HG02588 (cell line): ENCODE results near the gene MBNL2.

Source experiments
- ATAC-seq: cut with Tn5 transposase; IDR thresholded peaks from one replicate; pipeline ENCODE4 v1.9.1; 2021; ENCODE audit warnings: mild to moderate bottlenecking, moderate library complexity; ENCODE audit not compliant: unreplicated experiment

Gene MBNL2, protein sequence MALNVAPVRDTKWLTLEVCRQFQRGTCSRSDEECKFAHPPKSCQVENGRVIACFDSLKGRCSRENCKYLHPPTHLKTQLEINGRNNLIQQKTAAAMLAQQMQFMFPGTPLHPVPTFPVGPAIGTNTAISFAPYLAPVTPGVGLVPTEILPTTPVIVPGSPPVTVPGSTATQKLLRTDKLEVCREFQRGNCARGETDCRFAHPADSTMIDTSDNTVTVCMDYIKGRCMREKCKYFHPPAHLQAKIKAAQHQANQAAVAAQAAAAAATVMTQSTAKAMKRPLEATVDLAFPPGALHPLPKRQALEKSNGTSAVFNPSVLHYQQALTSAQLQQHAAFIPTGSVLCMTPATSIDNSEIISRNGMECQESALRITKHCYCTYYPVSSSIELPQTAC

DNA sequence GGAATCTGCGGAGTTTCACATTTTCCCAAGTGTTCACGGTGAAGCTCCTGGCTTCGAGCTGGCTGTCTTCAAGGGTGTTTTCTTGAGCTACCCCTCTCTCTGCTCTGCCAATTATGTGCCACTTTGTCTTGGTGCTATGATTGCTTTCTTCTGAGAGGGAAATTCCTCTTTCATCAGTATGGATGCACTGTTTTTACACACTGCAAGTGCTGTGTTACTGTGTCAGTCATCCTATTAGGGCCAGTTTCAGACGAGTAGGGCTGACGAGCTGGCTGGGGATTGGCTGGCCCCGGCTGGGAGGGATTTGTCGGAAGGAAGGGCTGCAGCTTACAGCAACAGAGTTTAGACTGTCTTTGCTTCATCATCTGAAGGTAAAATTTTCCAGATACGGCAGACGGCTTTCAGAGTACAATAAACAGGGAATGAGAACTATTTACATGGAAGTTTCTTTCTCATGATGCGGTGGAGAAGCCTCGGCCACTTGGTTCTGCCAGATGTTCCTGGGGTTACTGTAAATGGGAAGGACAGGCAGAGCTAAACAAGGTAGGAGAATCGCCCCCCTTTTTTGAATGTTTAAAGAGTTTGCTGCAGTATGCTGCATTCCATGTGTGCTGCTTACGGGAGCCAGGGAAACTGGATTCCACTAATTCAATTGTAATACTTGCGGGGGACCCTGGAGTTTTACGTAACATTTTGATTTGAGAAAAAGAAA is at the start of gene MBNL2:
TSS of gene MBNL2 (plus strand) at position 345 of the 712 bp plus-strand sequence. CDS start 53,903 bp downstream, outside the sequence.
- ATAC-seq: peak; percentile 97

DNA sequence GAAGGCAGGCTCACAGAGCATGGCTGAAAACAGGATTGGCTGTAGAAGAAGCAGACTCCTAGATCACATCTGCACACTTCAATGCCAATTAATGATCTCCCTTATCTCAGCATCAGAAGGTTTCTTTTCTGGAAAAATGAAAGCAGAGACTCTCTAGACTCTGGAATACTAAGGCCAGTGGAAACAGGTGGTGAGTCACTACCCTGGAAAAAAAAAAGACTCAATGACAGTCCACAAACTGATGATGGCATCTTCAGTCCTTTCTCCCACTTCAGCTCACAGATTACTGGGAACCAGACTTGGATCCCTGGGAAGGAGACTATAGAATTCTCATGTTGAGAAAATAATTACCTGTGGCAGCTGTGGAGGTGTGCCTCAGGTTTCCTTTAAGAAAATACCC is 47.5 kb upstream of the MBNL2 start:
- ATAC-seq: no peak

DNA sequence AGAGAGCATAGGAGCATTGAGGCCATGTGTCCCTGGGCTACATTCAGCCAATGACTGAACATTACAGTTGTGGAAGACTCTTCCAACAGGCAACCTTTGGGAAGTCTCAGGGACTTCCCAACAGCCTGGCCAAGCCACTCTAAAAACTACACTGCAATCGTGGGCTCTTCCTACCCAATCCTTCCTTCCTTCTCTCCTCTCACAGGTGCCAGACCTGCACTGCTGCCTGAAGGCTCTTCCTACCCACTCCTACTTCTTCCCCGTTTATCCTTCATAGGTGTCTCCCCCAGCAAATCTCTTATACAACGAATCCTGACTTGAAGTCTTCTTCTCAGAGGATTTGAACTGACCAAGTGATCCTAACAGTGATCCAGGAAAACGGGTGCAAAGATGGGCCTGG is 47.1 kb upstream of the MBNL2 start:
- no peak for ATAC-seq

DNA sequence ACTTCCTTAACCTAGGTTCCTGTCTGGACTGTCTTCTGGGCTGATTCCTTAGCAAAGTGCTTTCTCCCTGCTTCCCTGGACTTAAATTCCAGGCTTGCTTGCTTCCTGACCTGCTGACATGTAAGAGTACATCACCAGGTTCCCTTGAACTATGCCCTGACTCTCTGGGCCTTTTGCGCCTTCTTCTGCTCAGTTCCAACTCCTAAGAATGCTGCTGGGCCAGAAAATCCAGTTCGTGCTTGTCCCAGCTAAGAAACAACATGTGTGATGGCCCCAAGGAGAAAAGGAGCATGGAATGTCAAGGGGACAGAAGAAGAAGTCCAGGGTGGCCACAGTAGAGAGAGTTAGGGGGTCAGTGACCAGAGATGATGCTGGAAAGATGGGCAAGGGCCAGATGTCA is 42.6 kb upstream of the MBNL2 start:
- ATAC-seq: no peak

DNA sequence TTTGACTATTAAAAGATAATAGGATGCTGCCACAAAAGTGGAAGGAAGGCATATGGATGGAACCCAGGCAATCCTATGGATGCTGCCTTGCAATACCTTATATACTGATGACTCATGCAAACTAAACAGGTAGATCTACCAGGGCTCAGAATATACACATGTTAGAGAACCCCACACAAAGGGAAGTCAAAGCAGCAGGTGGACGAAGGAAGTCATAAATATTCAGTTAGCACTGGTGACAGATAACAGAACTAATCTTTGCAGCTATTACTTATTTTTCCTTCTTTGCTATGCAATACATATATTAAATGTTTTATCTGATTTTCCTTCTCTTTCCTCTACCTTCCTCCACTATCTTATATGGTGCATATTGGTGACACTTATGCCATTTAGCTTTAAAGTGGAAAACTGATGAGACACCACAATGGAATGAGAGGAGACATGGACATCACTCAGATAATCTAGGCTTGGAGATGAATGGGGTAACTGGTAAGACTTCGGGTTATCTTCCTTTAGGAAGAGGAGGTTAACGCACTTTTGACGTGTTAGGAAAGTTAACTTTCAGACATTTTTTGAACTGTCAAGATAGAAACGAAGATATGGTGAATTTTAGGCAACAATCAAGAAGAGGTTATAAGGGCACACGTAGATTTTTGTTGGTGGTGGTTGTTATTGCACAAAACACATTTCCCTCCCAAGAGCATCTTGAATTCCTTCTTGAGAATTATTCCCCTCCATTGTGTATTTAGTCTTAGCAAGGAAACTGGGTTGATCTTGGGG is 39.8 kb upstream of the MBNL2 start:
- ATAC-seq: no peak

DNA sequence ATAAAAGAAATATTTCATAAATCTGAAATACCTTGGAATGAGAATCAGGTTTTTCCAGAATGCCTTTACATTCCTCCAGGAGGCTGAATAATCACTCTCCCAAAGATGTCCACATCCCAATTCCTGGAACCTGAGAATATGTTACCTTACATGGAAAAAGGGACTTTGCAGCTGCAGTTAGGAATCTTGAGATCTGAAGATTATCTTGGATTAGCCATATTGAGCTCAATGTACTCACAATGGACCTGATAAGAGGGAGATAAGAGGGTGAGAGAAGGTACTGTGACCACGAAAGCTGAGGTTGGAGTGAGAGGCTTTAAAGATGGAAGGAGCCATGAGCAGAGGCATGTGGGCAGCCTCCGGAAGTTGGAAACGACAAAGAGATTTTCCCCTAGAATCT is 36.8 kb upstream of the MBNL2 start:
- no peak for ATAC-seq

DNA sequence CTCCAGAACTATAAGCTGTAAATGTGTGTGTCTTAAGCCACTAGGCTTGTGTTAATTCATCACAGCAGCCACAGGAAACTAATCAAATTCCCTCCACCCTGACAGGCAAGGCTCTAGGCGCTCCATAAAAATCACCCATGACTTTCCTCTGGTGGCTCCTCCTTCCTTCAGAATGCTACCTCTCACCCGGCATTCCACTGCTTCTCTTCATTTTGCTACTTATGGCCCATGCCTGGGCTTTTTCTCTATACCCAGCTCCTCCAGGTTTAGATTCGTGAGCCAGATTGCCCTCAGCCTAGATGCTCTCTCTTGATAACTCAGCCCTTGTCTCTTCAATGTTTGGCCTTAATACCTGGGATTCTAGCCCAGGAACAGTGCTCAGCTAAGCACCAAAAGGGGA is 36.4 kb upstream of the MBNL2 start:
- no peak for ATAC-seq

DNA sequence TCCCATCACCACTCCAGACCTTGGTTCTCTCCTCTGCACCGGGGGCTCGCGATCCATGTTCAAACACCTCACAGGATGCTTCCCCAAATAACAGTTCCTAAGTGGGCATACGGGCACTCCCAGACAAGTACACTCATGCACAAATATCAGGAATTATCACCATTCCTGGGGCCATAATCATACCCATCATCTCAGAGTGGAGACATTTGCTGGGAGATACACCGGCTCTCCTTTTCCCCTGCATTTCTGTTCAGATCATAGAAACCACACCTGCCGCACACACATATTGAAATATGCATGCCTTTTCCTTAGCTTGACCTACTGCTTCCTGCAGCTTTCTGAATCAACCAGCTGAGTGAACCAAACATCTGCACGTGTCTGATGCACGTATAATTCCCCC is 33.9 kb upstream of the MBNL2 start:
- ATAC-seq: no peak

DNA sequence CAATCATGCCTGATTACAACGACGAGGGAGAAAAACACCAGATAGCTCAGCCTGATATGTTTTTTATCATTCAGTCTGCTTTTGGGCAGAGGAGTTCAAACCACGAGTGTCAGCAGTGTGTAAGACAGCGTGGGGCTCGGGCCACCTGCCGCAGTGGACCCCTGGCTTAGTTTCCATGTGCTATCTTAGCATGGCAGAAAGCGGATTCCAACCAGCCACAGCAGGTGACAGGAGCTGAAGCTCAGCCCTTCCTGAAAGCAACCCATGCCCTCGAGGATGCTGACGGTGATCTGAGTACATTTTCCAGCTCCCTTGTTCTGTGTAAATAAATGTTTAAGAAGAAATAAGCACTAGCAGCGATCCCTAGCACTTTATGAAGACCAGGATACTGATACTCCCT is 32.2 kb upstream of the MBNL2 start:
- no peak for ATAC-seq

DNA sequence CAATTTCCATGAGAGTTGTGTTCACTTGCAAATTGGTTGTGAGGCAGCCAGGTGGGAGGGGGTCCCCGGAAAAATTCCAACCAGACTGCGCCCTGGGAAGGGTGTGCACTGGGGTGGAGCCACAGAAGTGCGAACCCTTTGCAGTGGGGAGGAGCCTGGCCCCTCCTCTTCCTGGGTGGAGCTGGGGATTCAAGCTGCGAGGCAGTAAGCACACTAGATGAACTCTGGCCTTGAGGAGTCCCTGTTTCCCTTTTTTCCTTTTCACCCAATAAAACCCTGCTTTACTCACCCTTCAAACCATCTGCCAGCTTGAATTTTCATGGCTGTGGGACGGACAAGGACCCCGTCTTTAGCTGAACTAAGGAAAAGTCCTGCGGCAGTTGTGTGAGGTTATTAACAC is 31.0 kb upstream of the MBNL2 start:
- ATAC-seq: no peak

DNA sequence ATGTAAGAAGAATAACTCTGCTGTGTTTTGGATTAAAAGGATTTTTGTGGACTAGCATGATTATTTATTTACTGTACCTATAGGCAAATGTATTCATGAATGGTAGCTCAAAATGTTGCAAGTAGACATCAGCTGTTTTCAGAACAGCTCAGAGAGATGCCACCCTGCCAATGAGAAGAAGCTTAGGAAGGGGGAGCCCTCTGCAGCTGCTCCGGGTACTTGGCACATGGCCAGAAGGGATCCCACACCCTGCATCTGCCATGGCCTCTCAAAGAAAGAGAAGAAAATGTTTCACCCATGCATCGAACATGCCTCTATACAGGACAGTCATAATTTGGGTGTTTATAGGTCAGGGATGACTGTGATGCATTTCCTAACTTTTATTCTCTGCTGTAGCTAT is 30.5 kb upstream of the MBNL2 start:
- no peak for ATAC-seq

DNA sequence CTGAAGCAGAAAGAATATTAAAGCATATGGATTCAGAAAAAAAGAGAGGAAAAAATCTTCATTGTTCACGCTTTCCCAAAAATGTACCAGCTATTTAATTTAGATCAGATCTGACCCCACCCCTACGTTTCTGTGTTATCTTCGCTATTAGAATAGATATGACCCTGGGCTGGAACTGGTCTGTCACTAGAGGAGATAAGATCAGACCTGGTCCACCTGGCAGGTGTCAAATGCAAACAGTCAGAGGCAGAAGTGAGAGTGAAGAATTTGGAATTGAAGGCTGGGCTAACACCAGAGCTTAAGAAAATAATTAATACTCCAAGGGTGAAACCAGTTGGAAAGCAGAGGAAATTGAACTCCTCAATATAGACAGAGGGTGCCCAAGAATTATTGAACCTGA is 30.0 kb upstream of the MBNL2 start:
- ATAC-seq: no peak

DNA sequence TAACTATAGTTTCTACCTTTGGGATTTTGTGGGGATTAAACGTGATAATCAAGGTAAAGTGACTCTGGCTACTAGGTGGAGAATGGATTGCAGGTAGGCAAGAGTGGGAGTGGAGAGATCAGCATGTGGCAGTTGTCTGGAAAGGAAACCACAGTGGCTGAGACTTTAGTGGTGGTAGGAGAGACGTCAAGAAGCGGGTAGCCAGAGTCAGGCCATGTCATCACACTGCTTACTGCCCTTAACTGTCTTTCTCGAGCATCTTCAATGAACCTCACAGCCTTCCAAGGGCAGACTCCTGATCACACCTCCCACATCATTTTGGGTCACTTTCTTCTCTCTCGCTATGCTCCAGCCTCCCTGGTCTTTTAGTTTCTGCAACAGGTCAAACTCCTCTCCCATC is 28.6 kb upstream of the MBNL2 start:
- no peak for ATAC-seq

DNA sequence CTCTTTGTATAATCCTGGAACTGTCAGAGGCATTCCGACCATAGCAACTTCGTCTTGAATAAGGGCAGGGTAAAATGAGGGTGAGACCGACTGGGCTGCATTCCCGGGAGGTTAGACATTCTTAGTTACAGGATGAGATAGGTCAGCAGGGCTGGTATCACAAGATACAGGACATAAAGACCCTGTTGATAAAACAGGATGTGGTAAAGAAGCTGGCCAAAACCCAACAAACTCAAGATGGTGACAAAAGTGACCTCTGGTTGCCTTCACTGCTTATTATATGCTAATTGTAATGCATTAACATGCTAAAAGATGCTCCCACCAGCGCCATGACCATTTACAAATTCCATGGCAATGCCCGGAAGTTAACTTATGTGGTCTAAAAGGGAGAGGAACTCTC is 27.7 kb upstream of the MBNL2 start:
- no peak for ATAC-seq

DNA sequence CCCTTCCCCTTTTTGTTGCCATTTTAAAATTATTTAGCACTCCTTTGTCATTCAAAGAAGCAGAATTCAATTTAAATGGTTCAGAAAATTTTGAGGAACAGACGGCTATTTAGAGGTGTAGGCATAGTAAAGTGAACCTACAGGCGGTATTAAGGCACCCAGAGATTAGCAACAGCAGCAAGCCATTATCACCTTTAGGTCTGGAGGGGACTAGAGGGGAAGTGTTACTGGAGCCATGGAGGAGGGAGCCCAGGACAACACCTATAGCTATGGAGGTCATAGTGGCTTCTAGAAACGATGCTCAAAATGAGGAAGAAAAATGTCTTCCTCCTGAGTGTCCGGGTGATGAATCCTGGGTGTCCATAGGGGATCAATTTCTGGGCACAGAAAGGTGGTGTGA is 25.8 kb upstream of the MBNL2 start:
- ATAC-seq: no peak

DNA sequence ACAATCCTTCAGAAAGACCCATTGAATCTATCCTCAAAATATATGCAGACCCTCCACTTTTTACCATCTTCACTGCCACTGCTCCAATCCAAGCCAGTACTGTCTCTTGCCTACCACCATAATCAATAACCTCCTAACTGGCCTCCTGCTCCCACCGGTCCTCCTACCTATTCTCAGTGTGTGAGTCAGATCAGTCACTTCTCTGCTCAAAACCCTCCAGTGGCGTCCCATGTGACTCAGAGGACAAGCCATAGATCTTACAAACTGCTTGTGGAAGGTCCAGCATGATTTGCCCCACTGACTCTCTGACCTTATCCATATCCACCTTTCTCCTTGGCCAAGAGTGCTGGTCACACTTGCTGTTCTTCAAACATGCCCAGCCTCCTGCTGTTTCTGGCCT is 23.4 kb upstream of the MBNL2 start:
- peak; percentile 78 for ATAC-seq

DNA sequence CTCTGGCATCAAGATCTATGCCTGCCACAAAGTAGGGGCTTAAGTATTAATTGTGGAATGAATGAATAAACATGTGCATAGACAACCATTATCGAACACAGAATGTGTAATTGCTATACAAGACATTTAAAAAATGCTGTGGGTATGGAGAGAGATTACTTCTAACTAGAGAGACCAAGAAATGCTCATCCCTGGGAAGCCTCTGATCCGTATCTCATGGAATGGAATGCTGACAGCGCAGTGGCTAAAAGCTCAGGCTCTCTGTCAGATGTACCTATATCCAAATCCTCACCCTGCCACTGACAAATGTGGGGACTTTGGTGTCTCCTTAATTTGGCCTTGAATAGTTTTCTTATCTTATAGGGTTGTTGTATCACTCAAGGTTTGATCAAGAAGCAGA is 22.7 kb upstream of the MBNL2 start:
- no peak for ATAC-seq

DNA sequence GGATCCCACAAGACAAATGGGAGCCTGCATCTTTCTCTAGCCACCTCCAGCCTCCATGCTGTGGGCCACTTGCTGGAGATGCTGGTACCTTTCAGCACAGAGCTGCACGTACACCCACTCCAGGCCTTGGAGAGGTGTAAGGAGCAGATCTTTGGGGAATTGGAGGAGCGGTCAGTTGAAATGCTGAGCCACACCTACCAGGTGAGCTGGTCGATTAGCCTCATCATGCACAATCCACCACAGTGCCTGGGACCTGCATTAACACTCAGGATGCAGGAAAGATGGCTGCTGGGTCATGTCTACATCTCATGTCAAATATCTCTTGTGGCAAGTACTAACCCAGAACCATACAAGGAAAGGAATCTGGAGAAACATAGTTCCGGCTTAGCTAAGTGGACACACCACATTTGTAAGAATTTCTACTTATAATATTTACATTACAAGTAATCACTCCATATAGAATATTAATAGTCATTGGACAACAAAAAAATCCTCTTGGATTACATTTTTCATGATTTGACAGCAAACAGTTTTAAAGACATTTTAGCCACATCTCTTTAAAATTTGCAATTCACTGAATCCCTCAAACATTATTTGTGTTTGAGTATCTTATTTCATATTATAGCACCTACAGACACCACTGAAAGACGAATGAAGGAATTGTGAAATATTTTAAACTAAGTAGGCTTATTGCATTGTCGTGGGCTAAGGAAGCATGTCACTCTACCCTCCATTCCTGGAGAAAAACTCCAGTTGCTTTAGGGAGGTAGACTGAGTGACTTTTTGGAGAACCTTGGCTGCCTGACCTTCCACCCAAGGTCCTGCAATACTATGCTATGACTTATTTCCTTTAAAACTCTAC is 21.8 kb upstream of the MBNL2 start:
- no peak for ATAC-seq

DNA sequence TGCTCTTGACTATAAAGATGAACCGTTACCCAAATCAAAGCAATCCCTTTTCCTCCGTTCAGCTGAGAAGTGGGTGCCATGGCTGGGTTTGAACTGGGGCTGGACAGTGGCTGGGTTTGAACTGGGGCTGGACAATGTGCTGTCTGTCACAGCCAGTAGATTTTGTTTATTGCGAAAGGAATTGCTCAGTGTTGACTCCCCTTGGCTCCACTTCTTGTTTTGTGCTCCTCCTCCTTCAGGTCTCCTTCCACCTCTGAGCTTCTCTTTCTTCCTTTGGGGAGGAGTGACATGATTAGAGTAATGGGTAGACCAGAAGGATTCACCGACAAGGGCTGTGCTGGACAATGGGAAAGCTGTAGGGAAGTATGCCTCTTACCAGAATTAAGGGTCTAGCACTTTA is 19.4 kb upstream of the MBNL2 start:
- ATAC-seq: no peak

DNA sequence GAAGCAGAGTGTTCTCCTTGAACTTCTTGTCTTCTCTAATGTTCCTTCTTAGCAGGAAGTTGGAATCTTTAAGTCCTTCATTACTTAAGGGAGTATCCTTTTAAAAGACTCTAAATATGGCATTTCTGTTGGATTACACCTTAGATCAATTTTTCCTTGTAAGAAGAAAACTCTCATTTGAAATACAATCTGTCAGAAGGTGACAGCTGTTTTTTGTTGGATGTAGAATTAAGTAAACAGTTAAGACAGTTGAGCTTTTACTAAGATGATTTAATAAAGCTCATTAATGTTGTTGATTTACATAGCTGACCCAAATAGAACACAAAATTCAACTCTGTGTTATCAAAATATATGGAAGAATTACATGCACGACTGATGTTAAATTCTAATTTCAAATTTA is 16.7 kb upstream of the MBNL2 start:
- ATAC-seq: no peak

DNA sequence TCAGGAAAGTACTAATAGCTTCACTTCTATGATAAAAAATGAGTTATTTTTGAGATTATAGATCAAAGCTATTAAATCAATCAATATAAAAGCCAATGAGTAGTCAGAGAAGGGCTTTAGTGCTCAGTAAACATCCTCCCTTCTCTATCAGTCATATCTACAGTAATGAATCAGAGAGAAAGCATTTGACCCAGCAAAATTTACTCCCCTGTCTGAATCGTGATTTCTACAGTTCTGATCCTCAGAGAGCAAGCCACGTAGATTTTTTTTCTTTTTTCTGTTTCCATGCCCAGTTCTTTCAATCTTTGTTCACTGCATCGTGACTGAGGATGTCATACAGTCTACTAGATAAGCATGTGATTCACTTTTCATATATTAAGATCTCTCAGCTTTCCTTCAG is 16.2 kb upstream of the MBNL2 start:
- ATAC-seq: no peak
